H9 (cell line): ENCODE data around the gene AMER1. TPM values are rescaled to one million over a fixed set of nuclear protein-coding genes. Genes with fewer than 3 reads are reported as not detected.

ENCODE experiments used
- DNase-seq: peaks from one replicate; pipeline ENCODE4 v3.0.0-alpha.2; 2017
- H2AFZ ChIP-seq: one replicate; pipeline ENCODE4 v1.6.1; 2013; ENCODE audit warnings: mild to moderate bottlenecking, low read length, control low read depth, moderate library complexity
- H2AK5ac ChIP-seq: 2 replicates; pipeline ENCODE4 v1.6.1; 2013; ENCODE audit warnings: low read length, control low read depth, mixed read lengths; ENCODE audit not compliant: insufficient read length
- H2BK120ac ChIP-seq: one replicate; pipeline ENCODE4 v1.6.1; 2013; ENCODE audit warnings: low read depth, mild to moderate bottlenecking, low read length, control low read depth, inconsistent platforms; ENCODE audit not compliant: poor library complexity, severe bottlenecking
- H2BK12ac ChIP-seq: 2 replicates; pipeline ENCODE4 v1.6.1; 2013; ENCODE audit warnings: low read length, control low read depth, mixed read lengths, low read depth; ENCODE audit not compliant: insufficient read length
- H2BK15ac ChIP-seq: 2 replicates; pipeline ENCODE4 v1.6.1; 2013; ENCODE audit warnings: low read depth, low read length, control low read depth
- H2BK20ac ChIP-seq: one replicate; pipeline ENCODE4 v1.6.1; 2013; ENCODE audit warnings: low read depth, mild to moderate bottlenecking, low read length, control low read depth, inconsistent platforms; ENCODE audit not compliant: poor library complexity, severe bottlenecking
- H2BK5ac ChIP-seq: 2 replicates; pipeline ENCODE4 v1.6.1; 2013; ENCODE audit warnings: low read length, control low read depth, mixed read lengths; ENCODE audit not compliant: insufficient read length
- H3K14ac ChIP-seq: 2 replicates; pipeline ENCODE4 v1.6.1; 2013; ENCODE audit warnings: low read length, control low read depth; ENCODE audit not compliant: insufficient read depth
- H3K18ac ChIP-seq: 2 replicates; pipeline ENCODE4 v1.6.1; 2013; ENCODE audit warnings: low read depth, mild to moderate bottlenecking, mixed read lengths, low read length, control low read depth; ENCODE audit not compliant: insufficient read length
- H3K23ac ChIP-seq: 2 replicates; pipeline ENCODE4 v1.6.1; 2013; ENCODE audit warnings: low read length, control low read depth, mixed read lengths, low read depth; ENCODE audit not compliant: insufficient read length
- H3K23me2 ChIP-seq: 2 replicates; pipeline ENCODE4 v1.6.1; 2013; ENCODE audit warnings: low read depth, mild to moderate bottlenecking, mixed read lengths, low read length, control low read depth; ENCODE audit not compliant: insufficient read length, poor library complexity, severe bottlenecking
- H3K27ac ChIP-seq: 2 replicates; pipeline ENCODE4 v1.5.1; 2013; ENCODE audit warnings: low read length, control low read depth, mixed read lengths, low read depth; ENCODE audit not compliant: insufficient read length
- H3K27me3 ChIP-seq: 2 replicates; pipeline ENCODE4 v1.6.1; 2013; ENCODE audit warnings: low read length, control low read depth, inconsistent platforms; ENCODE audit not compliant: insufficient read depth
- H3K4ac ChIP-seq: 2 replicates; pipeline ENCODE4 v1.6.1; 2013; ENCODE audit warnings: low read depth, mild to moderate bottlenecking, control low read depth, inconsistent platforms, low read length, moderate library complexity
- H3K4me1 ChIP-seq: 2 replicates; pipeline ENCODE4 v1.6.1; 2013; ENCODE audit warnings: low read length, control low read depth, inconsistent platforms; ENCODE audit not compliant: insufficient read depth
- H3K4me2 ChIP-seq: 2 replicates; pipeline ENCODE4 v1.6.1; 2013; ENCODE audit warnings: low read length, control low read depth, mixed read lengths; ENCODE audit not compliant: insufficient read length, insufficient read depth
- H3K56ac ChIP-seq: 2 replicates; pipeline ENCODE4 v1.6.1; 2013; ENCODE audit warnings: low read depth, mild to moderate bottlenecking, mixed read lengths, low read length, control low read depth; ENCODE audit not compliant: insufficient read length
- H3K79me1 ChIP-seq: 2 replicates; pipeline ENCODE4 v1.6.1; 2013; ENCODE audit warnings: low read depth, mild to moderate bottlenecking, moderate library complexity, low read length, control low read depth, inconsistent platforms; ENCODE audit not compliant: insufficient read depth, poor library complexity, severe bottlenecking
- H3K79me2 ChIP-seq: 2 replicates; pipeline ENCODE4 v1.6.1; 2013; ENCODE audit warnings: low read length, control low read depth, inconsistent platforms; ENCODE audit not compliant: insufficient read depth
- H3K9ac ChIP-seq: 2 replicates; pipeline ENCODE4 v1.6.1; 2013; ENCODE audit warnings: low read length, control low read depth, mixed read lengths; ENCODE audit not compliant: insufficient read length; ENCODE audit errors: extremely low read depth
- H3K9me3 ChIP-seq: one replicate; pipeline ENCODE4 v1.6.1; 2013; ENCODE audit warnings: low read depth, low read length, inconsistent platforms; ENCODE audit not compliant: control insufficient read depth
- H3T11ph ChIP-seq: one replicate; pipeline ENCODE4 v1.6.1; 2013; ENCODE audit warnings: mild to moderate bottlenecking, low read length, control low read depth, inconsistent platforms
- H4K20me1 ChIP-seq: one replicate; pipeline ENCODE4 v1.6.1; 2013; ENCODE audit not compliant: control insufficient read depth, insufficient read length, insufficient read depth
- H4K5ac ChIP-seq: 2 replicates; pipeline ENCODE4 v1.6.1; 2013; ENCODE audit warnings: low read depth, mild to moderate bottlenecking, mixed read lengths, low read length, control low read depth; ENCODE audit not compliant: insufficient read length
- H4K8ac ChIP-seq: replicated peaks from 2 replicates; pipeline ENCODE4 v1.6.1; 2013; ENCODE audit warnings: low read length, control low read depth, mixed read lengths, low read depth; ENCODE audit not compliant: insufficient read length
- H4K91ac ChIP-seq: 2 replicates; pipeline ENCODE4 v1.6.1; 2013; ENCODE audit warnings: low read depth, mild to moderate bottlenecking, moderate library complexity, mixed read lengths, low read length, control low read depth; ENCODE audit not compliant: insufficient read length
- H3K27ac Mint-ChIP-seq, 3 experiments: 2 replicates in 2 of 3; 3 replicates in 1 of 3; pipeline ENCODE4 v1.8.0; 2020 to 2021; ENCODE audit warnings: mixed read lengths in 3 of 3, mild to moderate bottlenecking in 1 of 3, moderate library complexity in 1 of 3
- H3K27me3 Mint-ChIP-seq: 2 replicates; pipeline ENCODE4 v1.8.0; 2021; ENCODE audit warnings: low read depth, mild to moderate bottlenecking, moderate library complexity, mixed read lengths
- H3K36me3 Mint-ChIP-seq, 3 experiments: 2 replicates in 2 of 3; 3 replicates in 1 of 3; pipeline ENCODE4 v1.8.0; 2020 to 2021; ENCODE audit warnings: low read depth in 3 of 3, mixed read lengths in 3 of 3; ENCODE audit not compliant: insufficient read depth in 1 of 3
- H3K4me1 Mint-ChIP-seq, 2 experiments: 2 replicates each; pipeline ENCODE4 v1.8.0; 2020; ENCODE audit warnings: mixed read lengths in 2 of 2
- H3K4me3 Mint-ChIP-seq, 2 experiments: 2 replicates in 1 of 2; 3 replicates in 1 of 2; pipeline ENCODE4 v1.8.0; 2020 to 2021; ENCODE audit warnings: mild to moderate bottlenecking in 2 of 2, mixed read lengths in 2 of 2, moderate library complexity in 1 of 2
- H3K9me3 Mint-ChIP-seq, 2 experiments: 2 replicates in 1 of 2; 3 replicates in 1 of 2; pipeline ENCODE4 v1.8.0; 2020; ENCODE audit warnings: mild to moderate bottlenecking in 2 of 2, mixed read lengths in 2 of 2, moderate library complexity in 1 of 2
- CTCF ChIP-seq: fragments of 200-600 bp; sonication (generic); conservative IDR thresholded peaks from 3 replicates; pipeline ENCODE4 v1.8.0; 2021; ENCODE audit warnings: antibody characterized with exemption, mild to moderate bottlenecking
- WGBS: extraction: QIAGEN DNeasy Blood & Tissue Kit; methylation state at CpG from one replicate; pipeline ENCODE4 v1.1.7; 2013; ENCODE audit warnings: missing lambda C conversion rate, low lambda C conversion rate, mixed read lengths; ENCODE audit not compliant: insufficient read length; ENCODE audit errors: extremely low coverage; 5-methylcytosine and 5-hydroxymethylcytosine counted together
- total RNA-seq: library from RNA; stranded (reverse); gene quantifications from 2 replicates; pipeline ENCODE4 v1.2.1, GENCODE V29; 2021

The AMER1 gene
- total RNA-seq, 1 experiment from 2014 or later: 6.2 TPM

- no peak overlapping the region for H2BK20ac ChIP-seq
- no peak overlapping the region for H3K27ac ChIP-seq
- no peak overlapping the region for H4K8ac ChIP-seq
- DNase-seq: no peak
- H4K20me1 ChIP-seq: no peaks in the 10 kb centered on the region
- no peak overlapping the region for H3T11ph ChIP-seq
- TF ChIP-seq CTCF: no peak
- peaks cover 92 to 94% of the 10 kb centered on the region in 2 experiments for H3K9me3 Mint-ChIP-seq
- H2BK12ac ChIP-seq: no peak overlapping the region
- WGBS: no CpG with 5 or more reads among the region's 2 CpGs
- H2BK15ac ChIP-seq: no peak overlapping the region
- no peak overlapping the region for H3K14ac ChIP-seq
- no peak overlapping the region for H2AK5ac ChIP-seq
- H4K91ac ChIP-seq: no peak overlapping the region
- no peaks in the 10 kb centered on the region for H3K79me2 ChIP-seq
- H3K4me2 ChIP-seq: no peak overlapping the region
- H3K4me1 ChIP-seq: no peaks in the 10 kb centered on the region; the same call in 1 of the 2 replicates
- no peak overlapping the region for H2BK5ac ChIP-seq
- H3K27me3 ChIP-seq: no peaks in the 10 kb centered on the region
- no peak overlapping the region for H3K56ac ChIP-seq
- H3K18ac ChIP-seq: no peak overlapping the region
- H3K4me3 Mint-ChIP-seq: no peak overlapping the region
- no peaks in the 10 kb centered on the region for H3K79me1 ChIP-seq
- no peak overlapping the region for H3K27ac Mint-ChIP-seq
- peaks cover 21 to 27% of the 10 kb centered on the region in 2 experiments for H3K4me1 Mint-ChIP-seq
- no peak overlapping the region for H2BK120ac ChIP-seq
- no peak overlapping the region for H2AFZ ChIP-seq
- H4K5ac ChIP-seq: no peak overlapping the region
- H3K36me3 Mint-ChIP-seq: peaks cover 24 to 38% (median 31%) of the 10 kb centered on the region in 3 experiments
- H3K4ac ChIP-seq: no peak overlapping the region
- H3K27me3 Mint-ChIP-seq: no peaks in the 10 kb centered on the region; the same call in none of the 2 replicates
- H3K9me3 ChIP-seq: peaks cover 49% of the 10 kb centered on the region
- H3K23ac ChIP-seq: no peak overlapping the region
- H3K23me2 ChIP-seq: no peaks in the 10 kb centered on the region
- no peak overlapping the region for H3K9ac ChIP-seq
These were observed 54.7 kb downstream of the AMER1 start for GRCh38 chrX:64150775-64151174.

Other genes with a start within 250 kb of the AMER1 start
- gene ASB12, start 24.9 kb upstream of the AMER1 start, total RNA-seq: 0.29 and 0.46 TPM in 2 replicates
- 5.2 and 5.9 TPM in 2 replicates for gene MTMR8, start 189.7 kb upstream of the AMER1 start, total RNA-seq